Stromal cell of bone marrow (primary cell): ENCODE results near the gene CAMKMT.

Experiments used
- DNase-seq: peaks from one replicate; pipeline ENCODE4 v3.0.0-alpha.2; 2012; ENCODE audit warnings: low read depth

The CAMKMT gene

DNA sequence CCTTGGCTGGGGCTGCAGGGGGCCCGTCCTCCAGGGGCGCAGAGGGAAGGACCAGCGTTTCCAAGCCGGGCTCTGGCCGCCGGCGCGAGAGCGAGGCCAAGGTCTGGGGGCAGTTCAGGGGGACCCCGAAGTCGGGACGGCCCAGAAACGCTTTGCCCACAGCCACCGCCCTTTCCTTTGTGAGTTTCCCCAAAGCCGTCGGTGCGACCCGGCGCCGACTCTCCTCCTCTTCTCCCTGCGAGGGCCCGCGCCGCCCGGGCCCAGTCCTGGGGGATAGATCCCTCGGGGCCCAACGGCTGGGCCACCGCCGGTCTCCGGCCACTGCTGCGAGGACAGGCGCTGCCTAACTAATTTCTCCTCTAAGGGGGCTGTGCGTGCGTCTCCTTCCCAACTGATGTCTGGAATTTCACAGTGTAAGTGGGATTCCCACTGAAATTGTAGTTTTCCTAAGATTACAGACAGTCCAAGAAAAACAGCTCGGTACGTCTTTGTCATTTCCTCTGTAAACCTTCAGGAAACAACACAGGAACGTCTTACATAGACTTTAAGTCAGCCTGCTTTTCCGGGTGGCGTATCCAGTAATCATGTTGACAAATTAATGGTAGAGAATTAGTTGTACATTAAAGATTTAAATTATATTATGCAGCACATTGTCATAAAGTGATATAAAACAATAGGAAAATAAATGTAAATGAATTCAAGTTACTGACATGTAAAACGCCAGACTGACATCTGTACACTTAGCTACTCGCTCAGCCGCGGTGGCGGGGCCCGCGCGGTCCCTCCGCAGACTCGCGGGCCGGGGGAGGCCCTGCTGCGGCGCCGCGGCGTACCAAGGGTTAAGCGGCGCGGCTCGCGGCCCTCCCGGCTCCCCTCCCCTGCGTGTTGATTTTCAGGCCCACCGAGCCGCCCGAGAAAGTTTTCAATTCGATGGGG, 440.4 kb downstream of the CAMKMT start:
- DNase-seq, result no peak

GRCh38 chr2:44802777-44803424, 441.2 kb downstream of the CAMKMT start:
- no peak for DNase-seq

DNA sequence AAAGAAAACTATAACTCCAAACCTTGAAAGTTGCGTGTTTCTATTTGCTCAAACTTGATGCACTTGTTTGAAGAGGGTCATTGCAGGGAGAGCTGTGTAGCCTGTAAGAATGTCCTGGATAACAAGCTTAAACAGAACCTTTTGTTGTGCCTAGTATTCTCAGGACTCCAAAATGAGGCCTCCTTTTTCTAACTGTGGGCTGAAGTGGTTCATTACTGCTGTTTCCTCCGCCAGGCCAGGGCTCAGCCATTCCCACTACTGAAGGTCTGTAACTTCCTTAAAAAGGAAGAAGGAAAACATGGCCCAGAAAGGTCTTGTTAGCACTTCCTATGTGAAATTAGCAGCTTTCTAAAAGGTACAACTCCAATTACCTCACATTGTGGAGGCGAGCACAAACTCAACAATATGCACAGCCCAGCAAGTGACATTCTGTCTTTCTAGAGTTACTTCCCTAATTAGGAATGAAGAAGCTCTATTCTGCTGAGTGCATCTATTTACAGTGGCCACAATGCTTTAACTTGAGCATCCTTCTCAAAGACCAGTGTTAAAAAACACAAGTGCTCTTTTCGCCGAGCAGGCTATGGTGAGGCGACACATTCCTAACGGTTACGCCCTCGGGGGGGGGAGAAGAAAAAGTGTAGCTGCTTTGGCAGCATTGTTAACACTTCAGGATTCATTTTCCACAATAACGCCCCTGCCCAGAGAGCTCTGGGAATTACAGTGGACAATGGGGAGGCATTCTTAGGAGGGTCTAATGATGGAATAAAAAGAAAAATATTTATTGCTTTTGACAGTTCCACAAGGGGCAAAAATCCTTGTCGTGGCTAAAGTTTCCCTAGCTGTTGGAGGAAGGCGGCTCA, 442.9 kb downstream of the CAMKMT start:
- DNase-seq, result no peak

- DNase-seq, result no peak
Measured at GRCh38 chr2:44805401-44806235, 443.9 kb downstream of the CAMKMT start.

DNA sequence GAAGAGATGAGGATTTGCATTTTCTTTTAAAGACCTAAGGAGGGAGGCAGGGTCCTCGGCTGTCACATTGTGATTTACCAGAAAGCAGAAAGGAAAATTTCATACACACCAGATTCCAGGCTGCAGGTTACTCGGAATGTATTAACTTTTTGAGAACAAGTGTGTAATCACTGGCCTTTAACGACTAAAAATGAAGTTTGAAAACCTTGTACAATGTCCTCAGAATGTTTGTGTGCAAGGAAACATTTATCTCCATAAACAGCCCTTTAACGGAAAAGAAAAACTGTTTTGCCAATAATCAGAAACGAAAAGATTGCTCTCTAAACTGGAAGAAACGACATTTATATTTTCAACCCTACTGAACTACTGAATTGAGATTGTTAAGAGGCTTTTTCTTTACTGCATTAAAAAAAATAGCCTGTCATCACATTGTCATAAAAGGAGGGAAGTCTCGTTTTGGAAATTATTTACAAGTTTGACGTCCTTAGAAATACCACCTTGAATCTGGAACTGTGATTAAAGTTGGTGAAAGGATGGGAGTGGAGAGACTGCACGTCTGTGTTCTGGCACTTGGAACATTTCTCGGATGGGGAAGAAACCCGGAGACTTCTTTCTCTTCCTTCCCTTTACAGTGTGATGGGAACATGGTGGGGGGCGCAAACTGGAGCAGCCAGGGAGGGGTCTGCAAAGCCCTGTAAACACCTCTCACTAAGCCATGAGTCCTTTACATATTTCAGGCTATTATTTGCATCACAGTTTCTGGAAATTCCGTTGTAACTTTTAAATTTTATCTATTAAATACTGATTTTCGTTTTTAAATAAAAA, 445.7 kb downstream of the CAMKMT start:
- no peak for DNase-seq

DNA sequence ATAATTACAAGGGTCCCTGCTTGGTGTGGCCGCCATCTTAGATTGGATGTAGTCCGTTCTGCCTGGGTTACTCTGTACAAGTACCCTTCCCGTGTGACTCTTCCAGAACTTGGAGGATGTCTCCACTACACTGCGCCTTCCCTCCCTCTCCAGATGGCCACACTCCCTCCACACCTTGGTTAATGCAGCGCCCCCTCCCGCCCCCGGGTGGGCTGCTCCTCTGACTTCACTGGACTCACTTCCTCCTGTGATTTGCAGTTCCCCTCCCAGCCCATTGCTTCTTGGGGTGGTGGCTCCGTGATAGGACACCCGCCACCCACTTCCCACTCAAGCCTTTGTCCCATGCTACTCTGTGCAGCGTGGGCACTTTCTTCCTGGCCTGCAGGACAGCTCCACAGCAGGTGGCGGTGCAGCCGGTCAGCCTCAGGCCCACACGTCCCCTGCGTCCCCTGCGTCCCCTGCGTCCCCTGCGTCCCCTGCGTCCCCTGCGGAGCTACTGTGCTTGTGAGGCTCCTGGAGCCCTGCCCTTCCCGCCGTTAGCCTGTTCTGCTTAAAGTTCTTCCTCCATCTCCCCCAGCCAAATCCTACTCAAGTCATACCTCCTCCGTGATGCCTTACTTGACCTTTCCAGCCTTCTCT, 449.3 kb downstream of the CAMKMT start:
- no peak for DNase-seq

DNA sequence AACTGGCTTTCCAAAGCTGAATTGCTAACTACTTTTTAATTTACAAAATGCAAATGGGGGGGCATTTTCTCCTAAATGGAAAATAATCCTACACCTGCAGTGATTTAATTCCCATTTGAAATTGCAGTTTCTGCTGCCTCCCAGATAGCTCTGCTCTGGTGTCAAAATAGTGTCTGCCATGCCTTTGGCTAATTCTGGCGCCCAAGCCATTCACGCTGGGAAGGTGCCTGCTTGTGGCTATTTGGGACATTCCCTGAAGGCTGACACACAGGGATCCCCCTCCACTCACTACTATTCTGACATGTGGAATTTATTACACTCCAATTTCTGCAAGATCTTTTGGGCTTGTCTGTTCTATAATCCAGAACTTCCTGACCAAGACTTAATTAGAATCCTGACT, 451.4 kb downstream of the CAMKMT start:
- no peak for DNase-seq

GRCh38 chr2:44813658-44814057, 451.9 kb downstream of the CAMKMT start:
- DNase-seq, result no peak

DNA sequence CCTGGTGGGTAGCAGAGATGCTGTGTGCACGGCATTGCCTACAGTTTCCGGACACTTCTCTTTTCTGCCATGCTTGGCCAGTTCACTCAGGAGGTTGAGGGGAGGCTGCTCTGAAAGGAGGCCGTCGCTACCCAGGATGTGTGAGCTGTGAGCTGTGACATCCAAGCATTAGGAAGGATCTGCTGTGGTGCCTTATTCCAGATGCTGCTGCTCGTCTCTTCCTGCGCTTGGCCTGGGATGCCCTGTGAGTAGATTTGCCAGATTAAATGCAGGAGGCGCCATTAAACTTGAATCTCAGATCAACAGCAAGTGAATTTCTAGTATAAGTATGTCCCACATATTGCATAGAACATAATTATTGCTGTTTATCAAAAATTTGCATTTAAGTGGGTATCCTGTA, 455.5 kb downstream of the CAMKMT start:
- no peak for DNase-seq

DNA sequence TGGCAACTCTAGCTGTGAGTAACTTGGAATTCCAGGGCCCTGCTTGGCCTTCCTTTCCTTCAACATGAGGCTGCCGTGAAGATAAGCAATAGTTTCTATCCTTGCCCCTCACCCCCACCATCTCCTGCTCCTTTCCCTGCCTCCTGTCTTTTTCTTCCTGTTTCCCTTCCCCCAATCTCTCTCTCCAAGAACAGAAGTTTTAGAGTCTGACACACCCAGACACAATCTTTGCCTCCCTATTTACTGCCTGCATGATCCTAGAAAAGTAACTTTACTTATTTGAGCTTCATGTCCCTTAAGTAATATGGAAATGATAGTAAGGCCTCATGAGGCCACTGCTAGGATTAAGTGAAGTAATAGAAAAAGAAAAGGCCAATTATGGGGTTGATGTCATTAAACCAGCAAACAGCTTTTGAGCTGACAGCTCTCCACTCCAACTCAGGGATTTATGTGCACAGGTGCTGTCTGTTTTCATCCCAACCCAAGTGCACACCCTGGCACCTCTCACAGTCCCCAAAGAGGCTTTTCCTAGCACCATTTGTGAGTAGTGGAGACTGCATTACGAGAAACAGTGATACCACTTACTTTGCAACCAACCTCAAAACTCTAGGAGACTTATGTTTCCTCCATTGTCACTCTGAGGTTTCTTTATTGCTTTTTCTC, 456.1 kb downstream of the CAMKMT start:
- DNase-seq, result no peak

GRCh38 chr2:44819061-44819460, 457.3 kb downstream of the CAMKMT start:
- no peak for DNase-seq

DNA sequence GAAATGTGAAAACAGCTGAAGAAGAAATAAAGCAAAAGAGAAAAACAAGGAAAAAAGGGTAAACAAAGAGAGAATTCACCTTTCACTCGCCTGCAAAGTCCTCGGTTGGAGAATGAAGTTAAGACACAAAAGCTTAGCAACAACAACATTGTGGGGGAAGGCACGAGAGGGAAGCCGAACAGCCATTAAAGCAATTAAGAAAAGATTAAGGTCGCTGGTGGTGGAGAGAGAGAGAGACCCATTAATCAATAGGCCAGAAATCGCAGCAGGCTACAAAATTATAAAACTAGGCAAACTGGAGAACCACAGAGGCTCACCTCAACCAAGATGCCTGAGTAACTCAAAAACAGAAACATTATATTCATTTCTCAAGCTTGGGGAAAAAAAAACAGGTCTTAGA, 459.8 kb downstream of the CAMKMT start:
- DNase-seq, result no peak

DNA sequence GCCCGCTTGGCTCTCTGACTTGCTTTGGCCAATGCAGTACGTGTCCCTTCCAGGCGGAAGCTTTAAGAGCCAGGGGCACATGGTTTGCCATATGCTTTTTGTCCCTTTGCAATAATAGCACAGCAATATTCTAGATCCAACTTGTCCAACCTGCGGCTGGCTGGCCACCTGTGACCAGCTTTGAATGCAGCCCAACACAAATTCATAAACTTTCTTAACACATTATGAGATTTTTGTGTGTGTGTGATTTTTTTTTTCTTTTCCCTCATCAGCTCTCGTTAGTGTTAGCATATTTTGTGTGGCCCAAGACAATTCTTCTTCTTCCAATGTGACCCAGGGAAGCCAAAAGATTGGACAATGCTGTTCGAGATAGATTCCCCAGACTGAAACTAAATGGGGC, 460.4 kb downstream of the CAMKMT start:
- DNase-seq, result no peak
